Measurements from ENCODE around the gene IL22RA1.

IL22RA1 gene, protein sequence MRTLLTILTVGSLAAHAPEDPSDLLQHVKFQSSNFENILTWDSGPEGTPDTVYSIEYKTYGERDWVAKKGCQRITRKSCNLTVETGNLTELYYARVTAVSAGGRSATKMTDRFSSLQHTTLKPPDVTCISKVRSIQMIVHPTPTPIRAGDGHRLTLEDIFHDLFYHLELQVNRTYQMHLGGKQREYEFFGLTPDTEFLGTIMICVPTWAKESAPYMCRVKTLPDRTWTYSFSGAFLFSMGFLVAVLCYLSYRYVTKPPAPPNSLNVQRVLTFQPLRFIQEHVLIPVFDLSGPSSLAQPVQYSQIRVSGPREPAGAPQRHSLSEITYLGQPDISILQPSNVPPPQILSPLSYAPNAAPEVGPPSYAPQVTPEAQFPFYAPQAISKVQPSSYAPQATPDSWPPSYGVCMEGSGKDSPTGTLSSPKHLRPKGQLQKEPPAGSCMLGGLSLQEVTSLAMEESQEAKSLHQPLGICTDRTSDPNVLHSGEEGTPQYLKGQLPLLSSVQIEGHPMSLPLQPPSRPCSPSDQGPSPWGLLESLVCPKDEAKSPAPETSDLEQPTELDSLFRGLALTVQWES

DNA sequence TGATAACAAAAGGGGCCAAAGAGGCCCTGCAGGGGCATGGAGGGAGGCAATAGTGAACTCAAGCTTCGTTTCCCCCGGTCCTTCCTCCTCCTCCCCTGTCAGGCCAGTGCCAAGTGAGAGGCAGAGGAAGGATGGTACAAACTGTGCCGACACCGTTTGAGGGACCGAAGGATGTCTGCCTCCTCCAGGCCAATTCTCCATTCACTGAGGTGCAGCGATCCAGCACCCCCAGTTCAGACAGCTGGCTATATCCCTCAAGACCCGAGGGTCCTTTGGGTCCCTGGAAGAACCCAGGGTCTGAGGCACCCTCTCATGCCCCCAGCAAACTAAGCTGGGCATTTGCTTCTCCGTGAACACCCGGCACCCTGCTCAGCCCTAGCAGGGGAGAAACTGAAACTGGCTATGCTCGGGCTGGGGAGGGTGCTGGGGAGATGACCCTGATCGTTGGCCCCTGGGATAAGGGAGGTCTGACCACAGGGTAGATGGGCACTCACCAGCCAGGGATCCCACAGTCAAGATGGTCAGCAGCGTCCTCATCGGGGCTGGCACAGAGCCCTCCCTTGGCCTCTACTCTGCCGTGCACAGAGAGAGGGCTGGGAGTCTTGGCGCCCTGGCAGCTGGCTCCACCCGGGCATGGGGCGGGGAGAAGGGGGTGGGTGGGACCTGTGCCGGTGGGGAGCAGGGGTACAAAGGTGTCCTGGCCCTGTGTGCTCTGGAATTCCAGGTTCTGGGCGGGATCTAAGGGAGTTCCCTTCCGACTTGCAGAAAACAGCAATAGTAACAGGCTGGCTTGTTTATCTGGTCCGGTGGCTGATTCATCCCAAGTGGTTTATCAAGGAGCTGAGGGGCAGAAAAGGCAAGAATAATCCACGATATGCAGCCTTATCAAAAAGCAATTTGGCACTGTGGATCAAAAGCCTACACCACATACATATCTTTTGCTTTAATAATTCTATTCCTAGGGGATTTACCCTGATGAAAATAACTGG is at the start of gene IL22RA1:
IL22RA1 (minus strand) TSS at position 595 of the 989 bp plus-strand sequence; CDS start at position 537, 58 bp downstream.
- intact Hi-C loops (cut with DNase I) = no loop called here
- peak in 1 of 10 donors; percentile 51 for DNase-seq

GRCh38 chr1:24191860-24192259 is 48.9 kb upstream of the IL22RA1 start:
- no peak for DNase-seq
- intact Hi-C loops (cut with DNase I) = no loop called here

- intact Hi-C loops (cut with DNase I) = no loop called here
- DNase-seq = no peak
Measured at GRCh38 chr1:24190983-24191461, 48.1 kb upstream of the IL22RA1 start.

GRCh38 chr1:24189528-24189927 is 46.6 kb upstream of the IL22RA1 start:
- intact Hi-C loops (cut with DNase I) = no loop called here
- DNase-seq = no peak

DNA sequence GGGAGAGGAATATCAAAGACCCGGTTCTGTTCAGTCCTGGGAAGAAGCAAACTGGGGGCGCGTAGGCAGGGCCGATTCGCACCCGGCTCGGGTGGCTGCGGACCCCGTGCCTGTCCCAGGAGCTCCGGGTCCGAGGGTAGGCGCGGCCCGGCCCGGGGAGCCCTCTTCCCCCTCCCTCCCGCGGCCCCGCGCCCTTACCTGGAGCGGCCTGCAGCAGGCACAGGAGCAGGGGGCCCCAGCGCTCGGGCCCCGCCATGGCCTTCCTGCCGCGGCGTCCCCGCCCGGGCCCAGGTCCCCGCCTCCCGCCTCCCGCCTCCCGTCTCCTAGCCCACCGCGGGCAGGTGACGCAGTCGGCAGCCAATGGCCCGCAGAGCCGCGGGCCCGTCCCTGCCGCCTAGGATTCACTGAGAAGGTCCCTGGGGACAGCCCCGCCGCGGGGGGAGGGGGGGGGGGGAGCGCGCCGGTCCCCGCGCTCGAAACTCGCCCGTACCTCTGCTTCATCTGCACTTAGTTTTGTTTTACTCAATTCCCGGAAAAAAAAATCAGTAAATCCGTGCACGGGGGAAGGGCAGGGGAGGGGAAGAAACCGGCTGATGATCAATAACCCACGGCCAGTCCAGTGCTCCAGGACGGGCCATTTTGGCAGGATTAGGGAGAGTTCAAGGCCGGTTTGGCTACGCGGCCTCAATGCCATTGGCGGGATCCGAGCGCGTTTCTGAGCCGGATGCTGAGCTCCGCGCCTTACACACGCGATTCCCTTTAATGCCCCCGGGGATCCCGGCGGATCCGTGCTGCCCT is 44.3 kb upstream of the IL22RA1 start, which contains the start of gene IFNLR1:
IFNLR1 (minus strand) TSS at position 297 of the 798 bp plus-strand sequence; CDS start at position 256, 41 bp downstream.
- intact Hi-C loops (cut with DNase I) = no loop called here
- peak in 9 of 10 donors; percentile 19 to 92 (median 60) for DNase-seq

GRCh38 chr1:24186711-24186992 is 43.7 kb upstream of the IL22RA1 start:
- intact Hi-C loops (cut with DNase I) = no loop called here
- no peak for DNase-seq

DNA sequence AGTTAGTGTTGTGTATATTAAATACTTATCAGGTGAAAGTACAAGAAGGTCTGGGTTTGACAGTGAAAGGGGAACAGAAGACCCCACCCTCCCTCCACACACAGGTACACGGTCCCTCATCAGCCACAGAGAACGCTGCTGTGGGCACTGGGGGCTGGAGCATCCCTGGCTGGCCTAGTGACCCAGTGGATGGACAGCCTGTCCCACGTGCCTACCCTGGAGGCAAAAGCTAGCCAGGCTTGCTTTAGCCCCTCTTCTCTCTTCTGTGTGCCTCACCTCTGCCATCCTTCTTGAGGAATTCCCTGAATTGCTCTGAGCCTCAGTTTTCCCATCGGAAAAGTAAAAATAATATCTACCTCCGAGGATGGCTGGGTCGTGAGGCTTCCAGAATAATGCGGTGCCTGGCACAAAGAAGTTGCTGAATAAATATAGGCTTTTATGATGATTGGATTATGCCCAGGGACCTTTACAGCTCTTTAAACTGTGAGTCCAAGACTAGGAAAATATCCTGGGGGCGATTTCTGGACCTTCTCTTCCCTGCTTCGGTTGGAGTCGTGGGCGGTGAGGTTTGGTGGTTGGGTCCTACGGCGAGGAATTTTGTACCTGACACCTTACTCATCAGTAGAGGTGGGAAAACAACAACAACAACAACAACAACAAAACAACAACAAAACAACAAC is 43.2 kb upstream of the IL22RA1 start:
- intact Hi-C loops (cut with DNase I) = no loop called here

DNA sequence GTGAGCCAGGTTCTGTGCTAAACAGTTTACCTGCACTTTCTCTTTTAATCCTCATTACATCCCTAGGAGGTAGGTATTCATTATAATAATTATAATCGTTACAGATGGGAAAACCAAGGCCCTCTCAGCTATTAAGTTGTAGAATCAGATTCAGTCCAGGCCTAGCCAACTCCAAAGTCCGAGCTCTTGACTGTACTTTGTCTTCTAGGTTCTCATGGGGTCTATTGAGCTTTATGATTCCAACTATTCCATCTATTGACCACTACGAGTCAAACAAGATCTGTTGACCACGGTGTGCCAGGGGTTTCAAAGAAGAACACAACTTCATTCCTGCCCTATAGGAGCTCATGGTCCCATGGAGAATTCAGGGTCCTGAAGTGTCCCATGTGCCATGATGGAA is 42.1 kb upstream of the IL22RA1 start:
- intact Hi-C loops (cut with DNase I) = no loop called here
- no peak for DNase-seq

More for the DNA sequence above, 43.2 kb upstream of the IL22RA1 start:
- no peak for DNase-seq

GRCh38 chr1:24182061-24182460 is 39.1 kb upstream of the IL22RA1 start:
- intact Hi-C loops (cut with DNase I) = no loop called here
- DNase-seq = no peak

DNA sequence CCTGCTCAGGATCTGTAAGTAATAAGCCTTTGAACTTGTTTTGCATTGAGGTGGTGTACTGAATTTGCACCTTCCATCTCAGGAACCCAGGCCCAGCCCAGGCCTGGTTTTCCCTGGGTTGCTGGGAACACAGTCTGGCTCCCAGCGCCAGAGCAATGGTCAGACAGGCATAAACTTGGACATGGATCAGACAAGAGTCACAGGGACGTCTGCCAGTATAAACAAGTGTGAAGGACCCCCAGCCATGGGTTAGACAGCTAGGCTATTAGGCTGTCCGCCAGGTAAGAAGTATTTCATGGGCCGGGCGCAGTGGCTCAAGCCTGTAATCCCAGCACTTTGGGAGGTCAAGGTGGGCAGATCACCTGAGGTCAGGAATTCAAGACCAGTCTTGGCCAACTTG is 38.7 kb upstream of the IL22RA1 start:
- DNase-seq = no peak
- intact Hi-C loops (cut with DNase I) = no loop called here

- DNase-seq = no peak
- intact Hi-C loops (cut with DNase I) = no loop called here
Measured at GRCh38 chr1:24180676-24181075, 37.7 kb upstream of the IL22RA1 start.

DNA sequence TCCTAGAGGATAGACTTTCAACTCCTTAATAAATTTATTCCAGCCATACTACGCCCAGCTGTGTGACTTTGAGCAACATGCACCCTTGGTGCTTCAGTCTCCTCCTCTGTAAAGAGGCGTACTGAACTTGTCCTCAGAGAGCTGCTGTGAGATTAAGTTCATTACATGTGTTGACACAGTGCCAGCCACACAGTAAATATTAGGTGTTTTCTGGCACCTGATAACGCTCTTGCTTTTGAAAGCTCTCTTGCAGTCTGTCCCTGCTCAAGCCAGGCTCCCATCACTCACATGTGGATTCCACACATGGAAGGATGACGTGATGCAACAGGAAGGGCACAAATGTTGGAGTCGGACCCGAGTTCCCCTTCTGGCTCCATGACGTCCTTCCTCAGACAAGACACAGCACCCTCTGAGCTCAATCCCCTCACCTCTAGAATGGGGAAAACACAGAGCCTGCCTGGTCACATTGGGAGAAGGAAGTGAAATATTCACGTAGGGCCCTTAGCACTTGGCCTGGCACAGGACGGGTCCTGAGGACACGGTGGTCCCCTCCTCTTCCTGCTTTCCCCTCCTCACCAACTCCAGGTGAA is 36.4 kb upstream of the IL22RA1 start:
- no peak for DNase-seq
- intact Hi-C loops (cut with DNase I) = no loop called here

GRCh38 chr1:24178407-24178806 is 35.5 kb upstream of the IL22RA1 start:
- no peak for DNase-seq
- intact Hi-C loops (cut with DNase I) = no loop called here

GRCh38 chr1:24177161-24177560 is 34.2 kb upstream of the IL22RA1 start:
- DNase-seq = no peak
- intact Hi-C loops (cut with DNase I) = no loop called here

- no peak for DNase-seq
- intact Hi-C loops (cut with DNase I) = no loop called here
Measured at GRCh38 chr1:24175033-24175755, 32.3 kb upstream of the IL22RA1 start.

GRCh38 chr1:24173638-24174575 is 31.0 kb upstream of the IL22RA1 start:
- intact Hi-C loops (cut with DNase I) = no loop called here
- DNase-seq = no peak

GRCh38 chr1:24172598-24172997 is 29.7 kb upstream of the IL22RA1 start:
- intact Hi-C loops (cut with DNase I) = no loop called here
- DNase-seq = no peak
